ENCODE results near the gene HACD2.

- no peak for TF ChIP-seq CTCF (conservative IDR thresholded peaks at IDR 0.05 in 1 of 2, IDR thresholded peaks at IDR 0.05 in 1 of 2; ENCODE audit: extremely low read depth in 1 of 2, insufficient read depth in 1 of 2, low read depth in 1 of 2, low read length in 2 of 2)
- no peak for TF ChIP-seq EZH2 (IDR thresholded peaks at IDR 0.05; ENCODE audit: borderline replicate concordance, low read length)
Measured at GRCh38 chr3:123540285-123540684, 44.6 kb downstream of the HACD2 start.
